Measurements from ENCODE around the gene RFX8.
"Not testable (repeated sequence)": the region's sequence is repeated elsewhere in the genome, so short reads cannot be mapped to it uniquely, and the experiment has no call there.

The RFX8 gene

DNA sequence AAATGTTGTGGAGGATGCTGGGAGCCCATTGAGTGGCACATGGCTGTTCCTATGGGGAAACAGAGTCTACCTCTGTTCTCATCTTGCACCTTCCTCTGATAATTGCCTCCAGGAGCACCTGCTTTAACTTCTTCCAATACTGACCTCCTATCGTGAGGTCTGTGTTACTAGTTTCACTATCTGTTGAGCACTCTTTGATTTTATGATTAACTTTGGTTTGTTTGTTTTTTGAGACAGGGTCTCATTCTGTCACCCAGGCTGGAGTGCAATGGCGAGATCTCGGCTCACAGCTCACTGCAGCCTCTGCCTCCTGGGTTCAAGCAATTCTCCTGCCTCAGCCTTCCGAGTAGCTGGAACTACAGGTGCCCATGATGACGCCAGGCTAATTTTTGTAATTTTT, 12.1 kb upstream of the RFX8 start:
- in situ Hi-C loops (cut with MboI; ENCODE audit: low sequenced_read_pairs), result no loop called here

GRCh38 chr2:101486258-101486701, 11.4 kb upstream of the RFX8 start:
- in situ Hi-C loops (cut with MboI; ENCODE audit: low sequenced_read_pairs), result no loop called here

GRCh38 chr2:101485856-101486255, 10.9 kb upstream of the RFX8 start:
- in situ Hi-C loops (cut with MboI; ENCODE audit: low sequenced_read_pairs), result no loop called here

DNA sequence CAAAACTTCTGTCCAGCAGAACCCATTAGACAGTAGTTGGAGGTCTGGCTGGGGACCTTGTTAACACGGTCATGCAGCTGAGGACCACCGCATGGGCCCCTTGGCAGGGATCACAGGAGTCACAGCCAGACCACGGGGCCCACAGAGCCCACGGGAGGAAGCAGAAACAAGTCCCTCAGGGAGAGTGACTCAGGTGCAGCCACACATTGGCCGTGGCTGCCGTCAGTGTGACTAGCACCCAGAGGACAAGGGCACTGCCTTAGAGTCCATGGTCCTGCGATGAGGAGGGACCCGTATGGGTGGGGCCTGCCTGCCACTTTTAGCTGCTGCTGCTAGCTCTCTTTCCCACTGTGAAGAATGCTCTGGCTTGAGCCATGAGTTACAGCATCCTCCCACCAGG, 5.9 kb upstream of the RFX8 start:
- in situ Hi-C loops (cut with MboI; ENCODE audit: low sequenced_read_pairs), result no loop called here

DNA sequence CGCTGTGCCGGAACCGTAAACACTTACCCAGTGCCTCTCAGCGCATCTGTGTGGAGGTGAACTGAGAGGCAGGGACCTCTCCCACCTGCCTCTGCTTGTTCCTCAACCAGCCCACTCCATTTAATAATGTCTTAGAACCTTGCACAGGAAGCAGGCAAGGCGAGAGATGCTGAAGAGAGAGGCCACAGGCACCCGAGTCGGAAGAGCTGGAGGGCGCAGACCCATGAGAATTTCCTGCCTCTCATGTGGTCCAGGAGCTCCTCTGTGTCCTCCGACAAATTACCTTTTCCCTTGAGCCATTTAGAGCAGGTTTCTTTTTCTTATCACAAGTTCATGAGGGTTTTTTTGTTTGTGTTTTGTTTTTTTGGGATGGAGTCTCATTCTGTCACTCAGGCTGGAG, 4.9 kb upstream of the RFX8 start:
- in situ Hi-C loops (cut with MboI; ENCODE audit: low sequenced_read_pairs), result no loop called here

DNA sequence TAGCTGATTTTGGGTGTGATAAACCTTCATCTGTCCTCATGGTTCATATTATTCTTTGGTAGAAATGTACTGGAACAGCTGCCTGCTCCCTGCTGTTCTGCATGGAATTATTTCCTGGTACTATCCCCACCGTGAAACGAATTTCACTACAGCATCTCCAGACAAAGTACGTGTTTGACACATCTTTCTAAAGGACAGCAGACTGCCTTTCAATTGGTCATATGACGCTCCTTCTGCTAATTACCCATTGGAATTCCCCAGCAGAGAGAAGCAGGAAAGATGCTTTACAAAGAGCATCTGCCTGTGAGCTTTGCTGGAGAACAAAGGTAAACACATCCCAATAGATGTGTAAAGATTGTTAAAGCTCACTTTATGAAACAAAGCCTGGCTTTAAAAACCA, 4.4 kb upstream of the RFX8 start:
- in situ Hi-C loops (cut with MboI; ENCODE audit: low sequenced_read_pairs), result no loop called here

GRCh38 chr2:101478181-101479001, 3.5 kb upstream of the RFX8 start:
- in situ Hi-C loops (cut with MboI; ENCODE audit: low sequenced_read_pairs), result no loop called here

GRCh38 chr2:101477556-101477955, 2.6 kb upstream of the RFX8 start:
- in situ Hi-C loops (cut with MboI; ENCODE audit: low sequenced_read_pairs), result no loop called here

DNA sequence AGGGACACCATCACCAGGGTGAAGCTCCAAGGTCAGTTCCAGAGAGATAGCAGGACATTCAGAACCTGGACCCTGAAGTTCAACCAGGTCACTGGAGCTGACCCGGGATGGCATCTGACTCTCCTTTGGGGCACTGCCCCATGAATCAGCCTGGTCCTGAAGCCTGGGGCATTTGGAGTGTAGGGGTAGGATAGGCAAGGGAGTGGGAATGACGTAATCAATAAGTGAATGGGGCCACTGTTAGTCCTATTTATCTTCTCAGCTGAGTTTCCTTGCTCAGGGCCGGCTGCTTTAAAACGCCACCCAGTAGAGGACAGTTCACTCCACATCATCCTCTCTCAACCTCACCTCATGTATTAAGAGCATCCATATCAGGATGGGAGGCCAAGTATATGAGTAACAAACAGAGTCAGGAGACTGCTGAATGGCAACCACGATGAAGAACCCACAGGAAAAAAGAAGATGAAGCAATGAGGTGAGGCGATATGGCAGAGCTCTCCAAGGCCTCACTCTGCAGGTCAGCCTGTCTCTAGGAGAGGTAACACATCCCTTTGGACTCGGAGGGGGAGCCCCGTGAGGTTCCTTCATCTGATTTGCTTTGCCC, 1.8 kb upstream of the RFX8 start:
- in situ Hi-C loops (cut with MboI; ENCODE audit: low sequenced_read_pairs), result no loop called here

- in situ Hi-C loops (cut with MboI; ENCODE audit: low sequenced_read_pairs), result no loop called here
These were observed 806 bp downstream of the RFX8 start for GRCh38 chr2:101473911-101474701.

DNA sequence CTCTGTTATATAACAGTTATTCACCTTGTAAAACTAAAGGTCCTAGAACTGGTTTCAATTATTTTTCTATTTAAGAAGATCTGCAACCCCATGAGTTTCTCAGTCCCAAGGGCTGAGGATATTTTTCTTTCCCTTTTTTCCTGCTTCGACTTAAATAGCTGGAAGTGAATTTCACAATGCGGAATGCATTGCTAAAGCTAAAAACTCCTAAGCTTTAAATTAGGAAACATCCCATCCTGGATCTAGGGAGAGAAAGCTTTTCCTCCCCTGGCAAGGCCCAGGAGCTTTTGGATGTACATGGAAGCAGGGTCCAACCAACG, 1.4 kb downstream of the RFX8 start:
- in situ Hi-C loops (cut with MboI; ENCODE audit: low sequenced_read_pairs), result no loop called here

- in situ Hi-C loops (cut with MboI; ENCODE audit: low sequenced_read_pairs), result no loop called here
These were observed 5.0 kb downstream of the RFX8 start for GRCh38 chr2:101469863-101470262.

DNA sequence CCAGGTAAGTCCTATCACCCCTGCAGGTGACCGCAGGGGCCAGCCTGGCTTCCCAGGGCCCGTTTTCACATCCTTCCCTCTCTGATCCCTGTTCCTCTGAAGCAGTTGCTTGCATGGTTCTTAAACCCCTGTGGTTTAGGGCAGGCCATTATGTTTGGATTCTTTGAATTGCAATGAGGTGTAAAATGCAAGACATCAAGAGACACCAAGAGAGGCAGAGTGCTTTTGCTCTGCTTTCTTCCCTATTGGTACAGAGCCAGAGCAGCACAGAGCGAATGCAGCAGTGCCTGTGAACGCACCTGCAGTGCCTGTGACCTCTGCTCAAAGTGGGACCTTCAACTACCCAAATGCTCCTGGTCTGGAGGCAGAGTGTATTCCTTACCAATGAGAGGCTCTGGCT, 7.6 kb downstream of the RFX8 start:
- in situ Hi-C loops (cut with MboI; ENCODE audit: low sequenced_read_pairs), result no loop called here

DNA sequence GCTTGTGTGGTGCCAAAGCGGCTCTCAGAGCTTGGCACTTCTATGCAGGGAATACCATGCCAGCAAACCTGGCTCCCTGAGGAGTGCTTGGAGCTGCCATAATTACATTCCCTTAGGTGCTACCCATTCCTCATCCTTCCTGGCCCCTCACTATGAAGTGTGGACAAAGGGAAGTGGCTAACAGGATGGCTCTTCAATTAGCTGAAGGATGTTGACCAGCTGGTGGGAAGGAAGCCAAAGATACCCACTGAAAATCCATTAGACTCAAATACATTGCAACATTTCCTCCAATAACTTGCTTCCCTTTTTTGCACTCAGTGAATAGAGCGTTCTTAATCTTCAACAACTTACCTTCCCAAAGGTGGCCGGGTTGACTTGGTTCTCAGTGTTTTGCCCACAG, 8.5 kb downstream of the RFX8 start:
- in situ Hi-C loops (cut with MboI; ENCODE audit: low sequenced_read_pairs), result no loop called here

DNA sequence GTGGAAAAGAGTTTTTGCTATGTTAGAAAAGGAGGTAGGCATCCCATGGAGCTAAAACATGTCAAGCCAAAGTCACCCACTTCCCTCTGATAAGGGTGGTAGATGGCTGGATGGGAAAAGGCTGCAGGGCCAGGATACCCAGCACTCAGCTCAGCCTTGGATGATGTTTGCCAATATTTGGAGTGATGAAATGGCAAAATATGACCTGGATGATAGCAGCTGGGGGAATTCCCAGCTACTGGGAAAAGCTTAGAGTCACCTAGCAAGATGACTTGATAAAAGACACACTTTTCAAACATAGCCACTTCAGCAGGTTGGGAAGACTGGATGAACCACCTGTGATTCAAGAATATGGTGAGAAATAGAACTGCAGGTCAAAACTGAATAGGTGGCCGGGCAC, 10.1 kb downstream of the RFX8 start:
- in situ Hi-C loops (cut with MboI; ENCODE audit: low sequenced_read_pairs), result no loop called here

DNA sequence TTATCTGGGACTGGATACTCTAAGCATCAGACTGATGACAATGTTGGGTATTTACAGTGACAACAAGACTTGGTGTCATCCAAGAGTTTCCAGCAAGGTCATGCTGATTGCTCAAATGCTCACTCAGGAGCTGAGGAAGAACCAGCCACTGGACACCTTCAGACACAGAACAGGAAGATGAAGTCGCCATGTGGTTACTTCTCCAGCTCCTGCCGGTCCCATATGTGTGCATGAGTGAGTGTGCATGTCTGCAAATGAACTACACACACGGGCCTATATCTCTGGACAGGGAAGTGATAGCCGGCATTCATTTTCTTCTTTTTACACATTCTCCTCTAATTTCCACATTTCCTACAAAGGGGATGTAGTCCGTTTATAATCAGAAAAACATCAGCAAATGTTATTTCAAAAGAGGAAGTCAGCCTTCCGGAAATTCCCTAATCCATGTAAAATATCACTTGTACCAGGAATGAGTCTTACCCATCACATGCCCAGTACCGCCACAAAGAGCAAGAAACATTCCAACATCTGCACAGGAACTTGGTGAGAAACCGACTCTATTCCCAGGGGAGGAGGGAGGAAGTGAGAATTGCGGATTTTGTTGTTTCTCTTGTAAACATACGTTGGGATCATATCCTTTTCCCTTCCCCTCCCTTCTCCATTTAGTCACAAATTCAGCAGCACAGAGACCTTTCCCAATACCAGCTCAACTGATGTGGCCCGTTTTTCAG, 10.8 kb downstream of the RFX8 start:
- in situ Hi-C loops (cut with MboI; ENCODE audit: low sequenced_read_pairs), result no loop called here

- in situ Hi-C loops (cut with MboI; ENCODE audit: low sequenced_read_pairs), result no loop called here
These were observed 11.5 kb downstream of the RFX8 start for GRCh38 chr2:101463421-101463820.

- in situ Hi-C loops (cut with MboI; ENCODE audit: low sequenced_read_pairs), result no loop called here
These were observed 13.5 kb downstream of the RFX8 start for GRCh38 chr2:101461381-101461780.

DNA sequence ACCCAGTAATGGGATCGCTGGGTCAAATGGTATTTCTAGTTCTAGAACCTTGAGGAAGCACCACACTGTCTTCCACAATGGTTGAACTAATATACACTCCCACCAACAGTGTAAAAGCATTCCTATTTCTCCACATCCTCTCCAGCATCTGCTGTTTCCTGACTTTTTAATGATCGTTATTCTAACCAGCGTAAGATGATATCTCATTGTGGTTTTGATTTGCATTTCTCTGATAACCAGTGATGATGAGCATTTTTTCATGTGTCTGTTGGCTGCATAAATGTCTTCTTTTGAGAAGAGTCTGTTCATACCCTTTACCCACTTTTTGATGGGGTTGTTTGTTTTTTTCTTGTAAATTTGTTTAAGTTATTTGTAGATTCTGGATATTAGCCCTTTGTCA, 20.5 kb downstream of the RFX8 start:
- in situ Hi-C loops (cut with MboI; ENCODE audit: low sequenced_read_pairs), result not testable (repeated sequence)

- in situ Hi-C loops (cut with MboI; ENCODE audit: low sequenced_read_pairs), result no loop called here
These were observed 23.9 kb downstream of the RFX8 start for GRCh38 chr2:101450965-101451364.

- in situ Hi-C loops (cut with MboI; ENCODE audit: low sequenced_read_pairs), result no loop called here
These were observed 28.0 kb downstream of the RFX8 start for GRCh38 chr2:101446869-101447268.
